GM21390 (cell line): ENCODE data around the gene YTHDC2.

Experiments
- ATAC-seq: cut with Tn5 transposase; IDR thresholded peaks from one replicate; pipeline ENCODE4 v1.9.1; 2021; ENCODE audit not compliant: unreplicated experiment

YTHDC2 gene

GRCh38 chr5:113519412-113519811, 5.9 kb downstream of the YTHDC2 start:
- ATAC-seq: no peak

GRCh38 chr5:113520429-113520828, 6.9 kb downstream of the YTHDC2 start:
- peak; percentile 56 for ATAC-seq

GRCh38 chr5:113520899-113521298, 7.4 kb downstream of the YTHDC2 start:
- ATAC-seq: no peak

GRCh38 chr5:113523168-113523567, 9.7 kb downstream of the YTHDC2 start:
- no peak for ATAC-seq

GRCh38 chr5:113524927-113525326, 11.4 kb downstream of the YTHDC2 start:
- ATAC-seq: peak; percentile 58

GRCh38 chr5:113526421-113526820, 12.9 kb downstream of the YTHDC2 start:
- ATAC-seq: no peak

GRCh38 chr5:113527746-113528145, 14.3 kb downstream of the YTHDC2 start:
- no peak for ATAC-seq

- ATAC-seq: no peak
These were observed 18.1 kb downstream of the YTHDC2 start for GRCh38 chr5:113531481-113532159.

- no peak for ATAC-seq
These were observed 24.8 kb downstream of the YTHDC2 start for GRCh38 chr5:113538313-113538712.

GRCh38 chr5:113546703-113547183, 33.2 kb downstream of the YTHDC2 start:
- ATAC-seq: no peak

GRCh38 chr5:113548396-113548795, 34.9 kb downstream of the YTHDC2 start:
- no peak for ATAC-seq

GRCh38 chr5:113552137-113552536, 38.6 kb downstream of the YTHDC2 start:
- no peak for ATAC-seq

GRCh38 chr5:113552620-113553019, 39.1 kb downstream of the YTHDC2 start:
- no peak for ATAC-seq

GRCh38 chr5:113562828-113563400, 49.4 kb downstream of the YTHDC2 start:
- ATAC-seq: no peak

GRCh38 chr5:113569396-113569795, 55.9 kb downstream of the YTHDC2 start:
- no peak for ATAC-seq

GRCh38 chr5:113572716-113573115, 59.2 kb downstream of the YTHDC2 start:
- no peak for ATAC-seq

- no peak for ATAC-seq
These were observed 60.9 kb downstream of the YTHDC2 start for GRCh38 chr5:113574417-113574816.

- no peak for ATAC-seq
These were observed 61.6 kb downstream of the YTHDC2 start for GRCh38 chr5:113575074-113575473.

- no peak for ATAC-seq
These were observed 64.6 kb downstream of the YTHDC2 start for GRCh38 chr5:113578091-113578490.

GRCh38 chr5:113581388-113581787, 67.9 kb downstream of the YTHDC2 start:
- no peak for ATAC-seq

- ATAC-seq: no peak
These were observed 84.7 kb downstream of the YTHDC2 start for GRCh38 chr5:113598150-113598549.

GRCh38 chr5:113598926-113599325, 85.4 kb downstream of the YTHDC2 start:
- no peak for ATAC-seq
